Activated CD4-positive, alpha-beta T cell treated with anti-CD3 and anti-CD28 coated beads for 48 hours (primary cell): ENCODE measurements around the gene KPNA2.
"Not testable (repeated sequence)": the region's sequence is repeated elsewhere in the genome, so short reads cannot be mapped to it uniquely, and the experiment has no call there.

Experiments
- DNase-seq: peaks from one replicate; pipeline ENCODE4 v3.0.0-alpha.2; 2020

The KPNA2 gene

DNA sequence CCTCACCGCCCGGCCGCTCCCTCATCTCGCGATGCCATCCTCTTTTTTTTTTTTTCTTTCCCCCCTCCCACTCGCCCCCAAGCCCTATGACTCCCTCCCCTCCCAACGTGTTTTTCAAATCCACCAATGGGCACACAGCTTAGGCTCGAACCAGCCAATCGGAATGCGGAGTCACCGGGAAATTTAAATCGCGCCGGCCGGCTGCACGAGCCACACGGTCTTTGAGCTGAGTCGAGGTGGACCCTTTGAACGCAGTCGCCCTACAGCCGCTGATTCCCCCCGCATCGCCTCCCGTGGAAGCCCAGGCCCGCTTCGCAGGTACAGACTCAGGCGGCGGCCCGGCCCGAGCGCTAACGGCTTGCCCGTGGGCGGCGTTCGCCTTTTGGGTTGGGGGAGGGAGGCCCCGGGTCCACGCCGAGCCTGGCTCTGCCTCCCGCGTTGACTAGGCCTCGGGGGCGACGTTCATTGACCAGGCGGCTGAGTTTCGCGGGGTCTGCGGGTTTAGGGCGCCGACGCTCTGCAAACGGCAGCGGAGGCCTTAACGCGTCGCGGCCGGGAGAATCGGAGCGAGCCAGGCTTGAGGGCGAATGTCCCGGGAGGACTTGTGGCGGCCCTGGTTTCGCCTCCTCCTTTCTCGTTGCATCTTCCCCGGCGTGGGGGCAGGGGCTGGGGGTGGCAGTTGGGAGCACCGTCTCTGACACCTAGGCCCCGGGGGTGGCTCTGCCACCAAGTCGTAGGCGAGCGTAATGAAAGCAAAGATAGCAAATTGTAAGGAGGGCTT, at the start of gene KPNA2:
TSS of gene KPNA2 (plus strand) at position 213 of the 781 bp plus-strand sequence. CDS start 1,398 bp downstream, outside the sequence.
- DNase-seq: peak; percentile 93

DNA sequence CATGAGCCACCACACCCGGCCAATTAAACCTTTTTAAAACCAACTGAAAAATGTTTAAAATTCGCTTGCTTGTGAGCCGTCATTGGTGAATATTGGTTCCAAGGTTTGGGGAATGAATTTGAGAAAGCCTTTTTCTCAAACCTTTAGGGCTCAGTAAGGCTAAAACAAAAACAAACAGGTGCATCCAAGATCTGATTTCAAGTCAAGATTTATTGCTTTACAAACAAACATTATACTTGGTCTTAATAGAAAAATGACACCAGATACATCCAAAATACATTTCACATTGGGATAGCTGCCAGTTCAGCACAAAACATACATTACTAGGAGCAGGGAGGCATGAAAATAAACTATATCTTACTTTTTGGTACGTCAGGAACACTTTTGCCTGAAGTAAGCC, 44.6 kb upstream of the KPNA2 start:
- no peak for DNase-seq

- DNase-seq: peak; percentile 8
Measured at GRCh38 chr17:67992548-67993152, 42.9 kb upstream of the KPNA2 start.

GRCh38 chr17:67993153-67993997, 42.2 kb upstream of the KPNA2 start:
- DNase-seq: peak; percentile 77

DNA sequence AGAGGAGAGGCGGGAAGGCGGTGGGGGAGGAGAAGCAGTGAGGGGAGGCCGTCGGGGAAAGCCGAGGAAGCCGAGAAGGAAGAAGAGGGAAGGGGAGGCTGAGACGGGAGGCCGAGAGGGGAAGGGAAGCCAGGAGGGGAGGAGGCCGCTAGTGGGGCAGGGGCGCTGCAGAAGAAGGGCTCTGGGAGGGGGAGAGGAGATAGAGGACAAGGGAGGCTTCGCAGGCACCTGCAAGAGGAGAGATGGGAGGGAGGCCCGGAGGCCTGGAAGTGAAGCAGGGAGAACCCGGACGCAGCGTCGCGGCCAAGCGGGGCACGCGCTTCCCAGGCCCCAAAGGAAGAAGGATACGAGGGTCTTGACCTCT, 41.6 kb upstream of the KPNA2 start:
- DNase-seq: no peak

DNA sequence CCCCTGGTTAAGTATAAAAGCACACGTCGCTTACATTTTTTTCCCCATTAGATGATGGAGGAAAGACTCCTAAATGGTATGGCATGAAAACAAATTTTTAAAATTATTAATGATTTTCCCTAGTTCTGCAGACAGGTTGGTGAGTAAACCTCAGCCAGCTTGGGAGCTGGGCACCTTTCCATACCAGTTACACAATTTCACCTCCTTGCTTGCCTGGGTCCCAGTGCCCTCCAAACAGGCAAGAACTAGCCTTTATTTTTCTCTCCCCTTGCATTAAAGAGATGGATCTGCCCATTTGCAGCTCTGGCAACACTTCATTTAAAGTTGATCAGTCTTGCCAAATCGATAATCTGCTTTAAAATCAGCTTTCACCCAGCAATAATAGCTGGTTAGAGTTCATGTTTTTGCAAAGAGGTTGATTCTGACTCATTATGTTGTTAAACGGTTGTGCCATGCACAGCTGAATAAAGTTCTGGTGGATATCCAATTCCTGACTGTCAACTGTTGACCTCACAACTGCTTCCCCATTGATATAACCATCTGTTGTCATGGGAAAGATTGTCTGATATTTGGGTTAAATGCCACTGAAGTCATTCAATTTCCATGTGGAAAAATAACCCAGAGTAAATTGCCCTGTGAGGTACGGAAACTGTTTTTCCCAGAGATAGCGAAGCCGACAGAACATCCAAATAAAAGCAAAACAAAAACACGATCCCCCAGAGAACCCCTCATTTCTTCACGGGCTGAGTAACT, 40.5 kb upstream of the KPNA2 start:
- DNase-seq: no peak

DNA sequence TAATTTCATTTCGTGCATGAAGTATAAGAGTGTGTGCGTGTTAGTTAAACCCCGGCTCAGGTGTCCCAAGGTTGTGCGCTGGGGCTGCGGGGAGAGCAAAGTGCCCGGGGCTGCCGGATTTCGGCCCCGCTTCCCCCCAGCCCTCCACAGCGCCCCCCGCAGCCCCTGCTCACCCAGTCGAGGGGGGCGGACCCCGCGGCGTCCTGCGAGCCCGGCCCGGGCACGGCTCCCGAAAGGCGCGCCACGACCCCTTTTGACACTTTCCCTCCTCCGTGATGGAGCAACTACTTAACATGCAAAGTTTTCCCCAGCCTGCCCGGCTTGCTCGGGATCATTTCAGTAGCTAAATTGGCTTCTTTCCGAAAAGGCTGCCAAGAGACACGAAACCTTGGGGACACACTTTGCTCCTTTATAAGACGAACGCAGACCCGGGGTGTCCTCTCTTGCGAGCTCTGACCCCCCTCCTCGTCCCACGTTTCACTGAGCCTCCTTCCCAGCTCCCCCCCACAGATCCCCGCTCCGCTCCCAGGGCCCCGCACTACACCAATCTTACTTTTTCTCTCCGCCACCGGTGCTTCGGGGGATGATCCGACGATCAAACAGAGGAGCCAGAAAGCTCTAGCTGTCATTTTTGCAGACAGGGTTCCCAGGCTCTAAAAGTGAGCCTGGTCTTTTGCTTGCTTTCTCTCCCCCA, 39.8 kb upstream of the KPNA2 start:
- DNase-seq: peak; percentile 23

DNA sequence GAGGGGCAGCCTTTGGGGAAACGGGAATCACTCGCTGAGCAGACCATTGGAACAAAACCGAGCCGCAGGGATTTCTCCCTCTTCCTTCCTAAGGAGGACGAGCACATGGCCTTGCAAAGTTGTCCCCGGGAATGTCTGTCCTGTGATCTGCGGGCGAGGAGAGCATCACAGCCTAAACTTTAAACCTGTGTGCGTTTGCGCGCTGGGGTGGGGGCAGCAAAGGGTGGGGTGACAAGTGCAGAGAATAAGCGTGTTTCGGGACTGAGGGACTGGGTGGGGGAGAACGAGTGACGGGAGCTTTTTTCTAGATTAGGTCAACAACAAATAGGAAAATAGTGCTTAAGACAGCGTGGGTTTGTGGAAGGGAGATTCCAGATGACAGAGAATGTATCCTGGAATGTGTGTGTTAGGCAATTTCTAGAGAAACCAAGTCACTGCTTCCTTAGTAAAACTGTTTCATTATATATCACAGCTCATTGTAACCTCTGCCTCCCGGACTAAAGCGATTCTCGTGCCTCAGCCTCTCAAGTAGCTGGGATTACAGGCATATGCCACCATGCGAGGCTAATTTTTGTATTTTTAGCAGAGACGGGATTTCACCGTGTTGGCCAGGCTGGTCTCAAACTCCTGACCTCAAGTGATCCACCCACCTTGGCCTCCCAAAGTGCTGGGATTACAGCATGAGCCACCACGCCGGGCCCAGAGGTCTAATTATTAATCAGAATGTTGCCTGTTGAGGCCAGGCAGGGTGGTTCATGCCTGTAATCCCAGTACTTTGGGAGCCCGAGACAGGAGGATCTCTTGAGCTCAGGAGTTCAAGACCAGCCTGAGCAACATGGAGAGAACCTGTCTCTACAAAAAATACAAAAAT, 39.0 kb upstream of the KPNA2 start, which contains the start of gene C17orf58:
TSS of gene C17orf58 (minus strand) at position 169 of the 871 bp plus-strand sequence. CDS start 271 bp downstream, outside the sequence.
- peak; percentile 55 for DNase-seq

DNA sequence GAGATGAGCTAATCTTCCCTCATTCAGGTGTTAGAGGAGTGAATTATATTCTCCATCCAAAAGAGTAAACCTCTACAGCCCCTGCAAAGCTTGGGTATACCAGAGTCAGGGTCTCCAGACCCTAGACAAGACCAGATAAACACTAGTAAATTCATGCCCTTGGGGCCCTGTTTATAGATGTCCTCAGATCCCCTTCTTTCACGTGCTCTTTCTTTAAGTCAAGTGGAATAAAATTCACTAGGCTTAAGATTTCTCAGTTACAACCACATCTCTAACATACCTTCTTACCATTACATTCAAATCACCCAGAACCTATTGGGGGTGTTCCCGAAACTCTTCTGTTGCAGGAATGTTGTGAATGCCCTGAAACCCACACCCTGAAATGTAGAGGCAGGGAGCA, 37.1 kb upstream of the KPNA2 start:
- no peak for DNase-seq

- no peak for DNase-seq
Measured at GRCh38 chr17:67999291-67999911, 36.1 kb upstream of the KPNA2 start.

DNA sequence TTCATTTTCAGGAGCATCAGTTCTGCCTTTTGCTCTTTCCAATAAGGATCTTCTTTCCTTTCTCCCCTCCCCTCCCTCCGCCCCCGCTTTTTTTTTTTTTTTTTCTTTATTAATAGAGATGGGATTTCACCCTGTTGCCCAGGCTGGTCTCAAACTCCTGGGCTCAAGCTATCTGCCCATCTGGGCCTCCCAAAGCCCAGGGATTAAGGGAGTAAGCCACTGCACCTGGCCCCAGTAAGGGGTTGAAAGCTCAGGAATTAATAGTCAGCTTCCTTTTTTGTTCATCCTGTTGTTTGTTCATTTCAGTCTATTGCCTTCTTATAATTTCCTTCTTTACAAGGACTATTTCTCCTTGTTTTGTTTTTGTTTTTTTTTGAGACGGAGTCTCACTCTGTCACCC, 31.3 kb upstream of the KPNA2 start:
- DNase-seq: no peak

DNA sequence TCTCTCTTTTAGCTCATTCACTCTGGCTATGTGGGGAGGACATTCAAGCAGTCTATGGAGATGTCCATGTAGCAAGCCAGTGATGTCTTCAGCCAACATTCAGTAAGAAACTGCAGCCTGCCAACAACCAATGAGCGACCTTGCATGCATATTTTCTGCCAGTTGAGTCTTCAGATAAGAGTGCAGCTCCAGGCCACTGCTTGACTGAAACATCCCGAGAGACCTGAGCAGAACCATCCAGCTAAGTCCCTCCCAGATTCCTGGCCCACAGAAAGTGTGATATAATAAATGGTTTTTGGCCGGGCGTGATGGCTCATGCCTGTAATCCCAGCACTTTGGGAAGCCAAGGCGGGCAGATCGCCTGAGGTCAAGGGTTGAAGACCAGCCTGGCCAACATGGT, 28.7 kb upstream of the KPNA2 start:
- no peak for DNase-seq

- DNase-seq: peak; percentile 79
Measured at GRCh38 chr17:68011199-68011665, 24.3 kb upstream of the KPNA2 start.

GRCh38 chr17:68013385-68013784, 22.1 kb upstream of the KPNA2 start:
- no peak for DNase-seq

DNA sequence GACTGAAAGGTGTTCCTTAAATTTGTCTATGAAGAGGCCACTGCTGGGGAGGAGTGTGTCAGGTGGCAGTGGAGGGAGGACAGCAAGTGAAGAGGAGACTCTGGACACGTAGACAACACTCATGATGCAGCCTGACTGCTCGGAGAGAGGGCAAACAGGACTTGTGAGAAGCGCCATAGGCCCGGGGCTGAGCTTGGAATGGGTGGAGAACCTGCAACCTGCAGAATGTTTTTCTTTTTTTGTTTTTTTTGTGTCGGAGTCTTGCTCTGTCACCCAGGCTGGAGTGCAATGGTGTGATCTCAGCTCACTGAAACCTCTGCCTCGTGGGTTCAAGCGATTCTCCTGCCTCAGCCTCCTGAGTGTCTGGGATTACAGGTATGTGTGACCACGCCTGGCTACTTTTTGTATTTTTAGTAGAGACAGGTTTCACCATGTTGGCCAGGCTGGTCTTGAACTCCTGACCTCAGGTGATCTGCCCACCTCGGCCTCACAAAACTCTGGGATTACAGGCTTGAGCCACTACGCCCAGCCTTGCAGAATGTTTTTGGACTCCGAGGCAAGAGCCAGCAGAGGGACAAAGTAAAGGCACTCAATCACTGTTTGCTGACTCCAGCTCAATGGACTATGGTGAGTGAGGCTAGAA, 20.3 kb upstream of the KPNA2 start:
- no peak for DNase-seq

- no peak for DNase-seq
Measured at GRCh38 chr17:68016838-68017237, 18.7 kb upstream of the KPNA2 start.

DNA sequence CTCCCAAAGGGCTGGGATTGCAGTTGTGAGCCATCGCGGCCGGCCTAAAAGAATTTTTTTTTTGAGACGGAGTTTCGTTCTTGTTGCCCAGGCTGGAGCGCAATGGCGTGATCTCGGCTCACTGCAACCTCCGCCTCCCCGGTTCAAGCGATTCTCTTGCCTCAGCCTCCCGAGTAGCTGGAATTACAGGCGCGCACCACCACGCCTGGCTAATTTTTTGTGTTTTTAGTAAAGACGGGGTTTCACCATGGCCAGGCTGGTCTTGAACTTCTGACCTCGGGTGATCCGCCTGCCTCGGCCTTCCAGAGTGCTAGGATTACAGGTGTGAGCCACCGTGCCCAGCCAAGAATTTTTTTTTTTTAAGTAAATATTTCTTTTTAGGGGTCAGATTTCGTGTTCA, 17.0 kb upstream of the KPNA2 start:
- not testable (repeated sequence) for DNase-seq

DNA sequence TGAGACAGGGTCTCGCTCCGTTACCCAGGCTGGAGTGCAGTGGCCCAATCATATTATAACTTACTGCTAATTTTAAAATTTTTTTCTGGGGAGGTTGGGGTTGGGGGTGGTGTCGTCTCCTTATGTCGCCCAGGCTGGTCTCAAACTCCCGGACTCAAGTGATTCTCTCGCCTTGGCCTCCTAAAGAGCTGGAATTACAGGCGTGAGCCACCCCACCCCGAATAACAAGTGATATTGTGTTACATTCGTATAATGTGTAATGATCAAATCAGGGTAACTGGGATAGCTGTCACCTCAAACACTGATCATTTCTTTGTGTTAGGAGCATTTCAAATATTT, 16.2 kb upstream of the KPNA2 start:
- no peak for DNase-seq

GRCh38 chr17:68019675-68020408, 15.7 kb upstream of the KPNA2 start:
- peak; percentile 99 for DNase-seq

- DNase-seq: no peak
Measured at GRCh38 chr17:68020409-68020756, 15.2 kb upstream of the KPNA2 start.
